ENCODE data around the gene TMEM126A.
A peak's percentile ranks its signal among the peaks of the same experiment; 100 is the strongest.
"Not testable (repeated sequence)": the region's sequence is repeated elsewhere in the genome, so short reads cannot be mapped to it uniquely, and the experiment has no call there.

TMEM126A gene

GRCh38 chr11:85647604-85648299, at the start of gene TMEM126A:
TMEM126A (plus strand) TSS chr11:85647967; CDS start chr11:85650256, 2,289 bp downstream.
- peak; percentile 86 for DNase-seq (ENCODE audit: low read depth)

- no peak for DNase-seq (ENCODE audit: low read depth)
Observed at GRCh38 chr11:85599083-85599482, 48.7 kb upstream of the TMEM126A start.

- no peak for DNase-seq (ENCODE audit: low read depth)
Observed at GRCh38 chr11:85602526-85603213, 45.1 kb upstream of the TMEM126A start.

- DNase-seq (ENCODE audit: low read depth) = no peak
Observed at GRCh38 chr11:85603220-85603619, 44.5 kb upstream of the TMEM126A start.

- not testable (repeated sequence) for DNase-seq (ENCODE audit: low read depth)
Observed at GRCh38 chr11:85606237-85606636, 41.5 kb upstream of the TMEM126A start.

GRCh38 chr11:85608621-85609020, 39.1 kb upstream of the TMEM126A start:
- not testable (repeated sequence) for DNase-seq (ENCODE audit: low read depth)

GRCh38 chr11:85609286-85609685, 38.5 kb upstream of the TMEM126A start:
- not testable (repeated sequence) for DNase-seq (ENCODE audit: low read depth)

- not testable (repeated sequence) for DNase-seq (ENCODE audit: low read depth)
Observed at GRCh38 chr11:85611643-85612042, 36.1 kb upstream of the TMEM126A start.

- no peak for DNase-seq (ENCODE audit: low read depth)
Observed at GRCh38 chr11:85619499-85619898, 28.3 kb upstream of the TMEM126A start.

- no peak for DNase-seq (ENCODE audit: low read depth)
Observed at GRCh38 chr11:85620256-85620655, 27.5 kb upstream of the TMEM126A start.

- DNase-seq (ENCODE audit: low read depth) = no peak
Observed at GRCh38 chr11:85626496-85626895, 21.3 kb upstream of the TMEM126A start.

- DNase-seq (ENCODE audit: low read depth) = no peak
Observed at GRCh38 chr11:85627332-85627997, 20.3 kb upstream of the TMEM126A start, which contains the start of gene DLG2. DLG2 (minus strand) TSS chr11:85627344.

GRCh38 chr11:85627998-85628770, 19.6 kb upstream of the TMEM126A start, which contains the start of gene TMEM126B:
TMEM126B (plus strand) TSS chr11:85628593; CDS start chr11:85628608, 15 bp downstream.
- peak; percentile 96 for DNase-seq (ENCODE audit: low read depth)

GRCh38 chr11:85628771-85629341, 18.9 kb upstream of the TMEM126A start:
- DNase-seq (ENCODE audit: low read depth) = no peak

- DNase-seq (ENCODE audit: low read depth) = no peak
Observed at GRCh38 chr11:85634747-85635146, 13.0 kb upstream of the TMEM126A start.

GRCh38 chr11:85643191-85643614, 4.6 kb upstream of the TMEM126A start:
- DNase-seq (ENCODE audit: low read depth) = no peak

GRCh38 chr11:85647078-85647477, 689 bp upstream of the TMEM126A start:
- no peak for DNase-seq (ENCODE audit: low read depth)

- no peak for DNase-seq (ENCODE audit: low read depth)
Observed at GRCh38 chr11:85651118-85651517, 3.4 kb downstream of the TMEM126A start.

- DNase-seq (ENCODE audit: low read depth) = no peak
Observed at GRCh38 chr11:85652786-85653447, 5.2 kb downstream of the TMEM126A start.

GRCh38 chr11:85654343-85654742, 6.6 kb downstream of the TMEM126A start:
- not testable (repeated sequence) for DNase-seq (ENCODE audit: low read depth)

GRCh38 chr11:85656777-85657176, 9.0 kb downstream of the TMEM126A start:
- DNase-seq (ENCODE audit: low read depth) = no peak
